ENCODE data around the gene MYL5.

DNA sequence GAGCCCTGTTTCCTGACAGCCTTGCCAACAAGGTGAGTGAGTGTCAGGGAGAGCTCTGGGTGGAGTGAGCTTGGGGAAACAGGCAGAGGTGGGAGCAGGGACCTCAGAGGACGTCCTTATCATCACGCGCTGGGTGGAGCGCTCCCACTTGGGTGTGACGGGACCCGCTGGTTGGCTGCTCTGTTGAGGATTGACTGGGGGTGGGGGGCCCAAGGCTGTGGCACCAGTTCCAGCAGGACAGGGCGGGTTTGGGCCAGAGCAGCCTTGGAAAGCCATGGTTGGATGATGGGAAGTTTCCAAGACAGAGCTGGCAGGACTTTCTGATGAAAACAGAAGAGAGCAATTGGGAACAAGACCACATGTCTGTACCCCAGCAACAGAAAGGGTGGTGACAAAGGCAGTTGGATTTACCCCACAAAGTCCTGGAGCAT lies 28.3 kb downstream of the MYL5 start:
- no peak for TF ChIP-seq POLR2A (IDR thresholded peaks at IDR 0.05)
- TF ChIP-seq, protein P1, sequence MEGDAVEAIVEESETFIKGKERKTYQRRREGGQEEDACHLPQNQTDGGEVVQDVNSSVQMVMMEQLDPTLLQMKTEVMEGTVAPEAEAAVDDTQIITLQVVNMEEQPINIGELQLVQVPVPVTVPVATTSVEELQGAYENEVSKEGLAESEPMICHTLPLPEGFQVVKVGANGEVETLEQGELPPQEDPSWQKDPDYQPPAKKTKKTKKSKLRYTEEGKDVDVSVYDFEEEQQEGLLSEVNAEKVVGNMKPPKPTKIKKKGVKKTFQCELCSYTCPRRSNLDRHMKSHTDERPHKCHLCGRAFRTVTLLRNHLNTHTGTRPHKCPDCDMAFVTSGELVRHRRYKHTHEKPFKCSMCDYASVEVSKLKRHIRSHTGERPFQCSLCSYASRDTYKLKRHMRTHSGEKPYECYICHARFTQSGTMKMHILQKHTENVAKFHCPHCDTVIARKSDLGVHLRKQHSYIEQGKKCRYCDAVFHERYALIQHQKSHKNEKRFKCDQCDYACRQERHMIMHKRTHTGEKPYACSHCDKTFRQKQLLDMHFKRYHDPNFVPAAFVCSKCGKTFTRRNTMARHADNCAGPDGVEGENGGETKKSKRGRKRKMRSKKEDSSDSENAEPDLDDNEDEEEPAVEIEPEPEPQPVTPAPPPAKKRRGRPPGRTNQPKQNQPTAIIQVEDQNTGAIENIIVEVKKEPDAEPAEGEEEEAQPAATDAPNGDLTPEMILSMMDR (IDR thresholded peaks at IDR 0.05), result no peak
